Myocyte (in vitro differentiated cells): ENCODE results near the gene HOXD10. TPM values are rescaled to one million over a fixed set of nuclear protein-coding genes. Genes with fewer than 3 reads are reported as not detected.

Experiments used
- DNase-seq: peaks from one replicate; pipeline ENCODE4 v3.0.0-alpha.2; 2012; ENCODE audit warnings: low read depth
- total RNA-seq: library from RNA; depleted of rRNA; stranded (reverse); fragments of >200 nt; gene quantifications from 2 replicates; pipeline ENCODE4 v1.2.3, GENCODE V29; 2014

HOXD10 gene
- total RNA-seq, 1 donor from 2014 or later, result not detected

- no peak for DNase-seq
These were observed 22.2 kb upstream of the HOXD10 start for GRCh38 chr2:176094349-176094748.

GRCh38 chr2:176095421-176095820 lies 21.2 kb upstream of the HOXD10 start:
- no peak for DNase-seq

GRCh38 chr2:176096243-176096985 lies 20.2 kb upstream of the HOXD10 start:
- DNase-seq, result no peak

- peak; percentile 83 for DNase-seq
These were observed 19.4 kb upstream of the HOXD10 start for GRCh38 chr2:176096986-176097819.

- DNase-seq, result no peak
These were observed 18.7 kb upstream of the HOXD10 start for GRCh38 chr2:176097820-176098365.

GRCh38 chr2:176098366-176099158 lies 18.0 kb upstream of the HOXD10 start:
- DNase-seq, result no peak

- no peak for DNase-seq
These were observed 17.3 kb upstream of the HOXD10 start for GRCh38 chr2:176099159-176099727.

GRCh38 chr2:176099728-176100546 lies 16.6 kb upstream of the HOXD10 start, which contains the start of gene HOXD12:
Gene HOXD12 (plus strand): TSS chr2:176099795. CDS start chr2:176099802, 7 bp downstream.
- no peak for DNase-seq

GRCh38 chr2:176100547-176101140 lies 15.9 kb upstream of the HOXD10 start:
- no peak for DNase-seq

- no peak for DNase-seq
These were observed 15.3 kb upstream of the HOXD10 start for GRCh38 chr2:176101216-176101830.

GRCh38 chr2:176101842-176102241 lies 14.7 kb upstream of the HOXD10 start:
- no peak for DNase-seq

GRCh38 chr2:176102309-176102866 lies 14.2 kb upstream of the HOXD10 start:
- no peak for DNase-seq

- DNase-seq, result no peak
These were observed 13.4 kb upstream of the HOXD10 start for GRCh38 chr2:176103194-176103593.

- no peak for DNase-seq
These were observed 12.7 kb upstream of the HOXD10 start for GRCh38 chr2:176103742-176104315.

GRCh38 chr2:176104316-176105077 lies 12.1 kb upstream of the HOXD10 start:
- DNase-seq, result no peak

- no peak for DNase-seq
These were observed 11.4 kb upstream of the HOXD10 start for GRCh38 chr2:176105078-176105729.
